NCI-H1048 (cell line): ENCODE measurements around the gene ANKMY1.
"Not testable (repeated sequence)": the region's sequence is repeated elsewhere in the genome, so short reads cannot be mapped to it uniquely, and the experiment has no call there.

Experiments used
- DNase-seq: peaks from one replicate; lab custom pipeline; 2025; lab: John Stamatoyannopoulos, UW

The ANKMY1 gene

GRCh38 chr2:240503375-240503774 is 54.4 kb downstream of the ANKMY1 start:
- DNase-seq, result no peak

- no peak for DNase-seq
Observed at GRCh38 chr2:240502430-240503121, 55.2 kb downstream of the ANKMY1 start.

GRCh38 chr2:240502059-240502429 is 55.7 kb downstream of the ANKMY1 start:
- no peak for DNase-seq

GRCh38 chr2:240501531-240501991 is 56.2 kb downstream of the ANKMY1 start:
- DNase-seq, result no peak

- DNase-seq, result no peak
Observed at GRCh38 chr2:240500561-240501423, 57.0 kb downstream of the ANKMY1 start.

GRCh38 chr2:240499309-240500301 is 58.2 kb downstream of the ANKMY1 start:
- no peak for DNase-seq

GRCh38 chr2:240498958-240499260 is 58.9 kb downstream of the ANKMY1 start:
- DNase-seq, result no peak

GRCh38 chr2:240498171-240498957 is 59.4 kb downstream of the ANKMY1 start:
- no peak for DNase-seq

GRCh38 chr2:240497082-240497481 is 60.7 kb downstream of the ANKMY1 start:
- DNase-seq, result not testable (repeated sequence)

GRCh38 chr2:240494942-240495341 is 62.8 kb downstream of the ANKMY1 start:
- not testable (repeated sequence) for DNase-seq

- no peak for DNase-seq
Observed at GRCh38 chr2:240494194-240494793, 63.5 kb downstream of the ANKMY1 start.

GRCh38 chr2:240491483-240491882 is 66.3 kb downstream of the ANKMY1 start:
- no peak for DNase-seq

GRCh38 chr2:240482141-240482540 is 75.6 kb downstream of the ANKMY1 start:
- no peak for DNase-seq

GRCh38 chr2:240481720-240482119 is 76.1 kb downstream of the ANKMY1 start:
- DNase-seq, result no peak

- DNase-seq, result no peak
Observed at GRCh38 chr2:240480834-240481623, 76.8 kb downstream of the ANKMY1 start.

GRCh38 chr2:240479111-240479501 is 78.7 kb downstream of the ANKMY1 start:
- no peak for DNase-seq

- no peak for DNase-seq
Observed at GRCh38 chr2:240478346-240479110, 79.3 kb downstream of the ANKMY1 start.

GRCh38 chr2:240477916-240478315 is 79.9 kb downstream of the ANKMY1 start:
- no peak for DNase-seq

- no peak for DNase-seq
Observed at GRCh38 chr2:240473211-240473610, 84.6 kb downstream of the ANKMY1 start.
